Measurements from ENCODE around the gene C8B. TPM values are rescaled to one million over a fixed set of nuclear protein-coding genes. Genes with fewer than 3 reads are reported as not detected.

The C8B gene
- total RNA-seq, 1 experiment from 2014 or later = not detected

GRCh38 chr1:56953386-56953785 is 12.4 kb downstream of the C8B start:
- Histone ChIP-seq H3K9me3 (no peaks in the 10 kb centered on the region), H3K4me3 (no peak overlapping the region), H3K27me3 (no peaks in the 10 kb centered on the region), H3K36me3 (no peaks in the 10 kb centered on the region)
- DNase-seq = no peak

DNA sequence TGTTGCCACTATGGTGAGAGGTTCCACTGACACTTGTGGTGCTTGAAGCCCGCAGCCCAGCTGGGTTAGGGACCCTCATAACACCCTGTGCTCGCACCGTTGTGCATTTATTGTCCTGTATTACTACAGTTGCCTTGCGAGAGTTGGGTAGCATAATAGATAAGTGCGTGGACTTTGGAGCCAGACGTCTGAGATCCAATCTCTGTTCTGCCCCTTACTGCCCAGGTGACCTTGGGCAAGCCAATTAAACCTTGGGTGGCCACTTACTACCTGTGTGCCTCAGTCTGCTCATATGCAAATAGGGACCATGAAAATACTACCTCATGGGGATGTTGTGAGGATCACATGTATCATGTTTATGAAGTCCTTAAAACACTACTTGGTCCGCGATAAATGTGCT is 13.3 kb downstream of the C8B start:
- H3K27me3 ChIP-seq = no peaks in the 10 kb centered on the region
- H3K9me3 ChIP-seq = no peaks in the 10 kb centered on the region
- DNase-seq = no peak
- H3K4me3 ChIP-seq = no peak overlapping the region
- no peaks in the 10 kb centered on the region for H3K36me3 ChIP-seq

DNA sequence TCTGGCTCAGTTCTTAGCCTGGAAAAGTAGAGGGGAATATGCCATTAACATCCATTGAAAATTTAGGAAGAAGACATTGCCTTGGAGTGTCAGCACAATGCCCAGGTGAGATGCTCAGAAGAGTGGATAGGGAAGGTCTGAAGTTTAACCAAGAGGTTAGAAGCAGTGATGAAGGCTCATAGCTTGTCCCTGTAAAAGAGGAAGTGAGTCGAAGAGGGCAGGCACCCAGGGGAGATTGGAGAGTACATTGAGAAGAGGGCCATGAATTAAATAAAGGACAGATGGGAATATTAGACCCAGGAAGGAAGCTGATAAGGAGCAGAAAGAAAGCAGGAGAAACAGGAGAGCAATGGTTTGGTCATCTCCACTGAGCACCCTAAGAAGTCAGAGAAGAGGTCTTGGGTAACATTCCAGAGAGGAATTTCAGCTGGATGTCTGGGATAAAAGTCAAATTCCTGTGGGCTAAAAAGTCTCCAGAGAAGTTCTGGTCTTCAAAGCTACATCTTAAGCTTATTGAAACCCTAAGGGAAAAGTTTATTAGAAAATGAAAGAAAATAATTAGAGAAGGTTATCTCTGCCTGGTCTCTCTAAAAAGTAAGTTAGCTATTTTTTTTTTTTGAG is 17.3 kb downstream of the C8B start:
- DNase-seq = no peak
- H3K36me3 ChIP-seq = no peaks in the 10 kb centered on the region
- H3K4me3 ChIP-seq = no peak overlapping the region
- no peaks in the 10 kb centered on the region for H3K9me3 ChIP-seq
- no peaks in the 10 kb centered on the region for H3K27me3 ChIP-seq

DNA sequence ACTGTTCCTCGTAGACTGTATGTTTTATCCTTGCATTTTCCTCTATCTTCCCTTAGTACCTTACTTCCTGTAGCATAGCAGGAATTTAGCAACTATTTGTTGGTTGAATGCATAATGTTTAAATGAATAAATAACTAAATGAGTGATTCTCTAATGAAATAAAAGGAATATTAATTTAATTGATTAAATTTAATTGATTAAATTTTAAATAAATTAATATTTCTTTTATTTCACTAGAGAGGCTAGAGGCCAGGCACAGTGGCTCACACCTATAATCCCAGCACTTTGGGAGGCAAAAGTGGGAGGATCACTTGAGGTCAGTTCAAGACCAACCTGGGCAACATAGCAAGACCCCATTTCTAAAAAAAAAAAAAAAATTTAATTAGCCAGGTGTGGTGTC is 25.8 kb downstream of the C8B start:
- Histone ChIP-seq H3K4me3 (no peak overlapping the region), H3K36me3 (no peaks in the 10 kb centered on the region), H3K9me3 (no peaks in the 10 kb centered on the region), H3K27me3 (no peaks in the 10 kb centered on the region; the same call in 1 of the 2 replicates)
- DNase-seq = no peak

- no peaks in the 10 kb centered on the region for H3K9me3 ChIP-seq
- no peak overlapping the region for H3K4me3 ChIP-seq
- no peaks in the 10 kb centered on the region for H3K36me3 ChIP-seq
- no peak for DNase-seq
- H3K27me3 ChIP-seq = no peaks in the 10 kb centered on the region; the same call in 1 of the 2 replicates
These were observed 26.6 kb downstream of the C8B start for GRCh38 chr1:56939209-56939608.

DNA sequence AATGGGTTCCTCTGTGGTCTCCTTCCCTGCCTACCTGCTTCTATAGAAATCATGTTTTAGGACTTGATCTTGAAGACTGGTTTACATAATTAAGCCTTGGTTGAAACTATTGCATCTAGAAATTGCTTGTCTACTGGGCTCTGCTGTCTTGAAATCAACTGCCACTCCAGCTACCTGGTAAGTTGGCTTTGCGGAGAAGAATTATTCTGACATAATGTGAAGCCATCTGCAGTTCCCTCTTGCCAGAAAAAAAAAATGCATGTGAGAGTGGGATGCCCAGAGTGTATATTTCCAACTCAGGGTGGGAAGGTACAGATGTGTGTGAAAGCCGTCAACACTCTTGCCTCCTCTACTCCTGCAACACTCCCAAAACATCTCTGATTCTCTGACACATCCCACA is 27.2 kb downstream of the C8B start:
- H3K27me3 ChIP-seq = no peaks in the 10 kb centered on the region; the same call in 1 of the 2 replicates
- DNase-seq = no peak

GRCh38 chr1:56934430-56935060 is 31.3 kb downstream of the C8B start:
- peak; percentile 18 for DNase-seq
- Histone ChIP-seq H3K36me3 (no peaks in the 10 kb centered on the region), H3K4me3 (no peak overlapping the region), H3K9me3 (no peaks in the 10 kb centered on the region), H3K27me3 (no peaks in the 10 kb centered on the region; the same call in 1 of the 2 replicates)

More for the DNA sequence above, 27.2 kb downstream of the C8B start:
- no peak overlapping the region for H3K4me3 ChIP-seq
- no peaks in the 10 kb centered on the region for H3K9me3 ChIP-seq
- no peaks in the 10 kb centered on the region for H3K36me3 ChIP-seq

GRCh38 chr1:56933606-56934005 is 32.2 kb downstream of the C8B start:
- no peaks in the 10 kb centered on the region for H3K36me3 ChIP-seq
- H3K9me3 ChIP-seq = no peaks in the 10 kb centered on the region
- H3K4me3 ChIP-seq = no peak overlapping the region
- H3K27me3 ChIP-seq = no peaks in the 10 kb centered on the region; the same call in 1 of the 2 replicates
- DNase-seq = no peak

GRCh38 chr1:56933161-56933560 is 32.7 kb downstream of the C8B start:
- Histone ChIP-seq H3K27me3 (no peaks in the 10 kb centered on the region; the same call in 1 of the 2 replicates), H3K4me3 (no peak overlapping the region), H3K9me3 (no peaks in the 10 kb centered on the region), H3K36me3 (no peaks in the 10 kb centered on the region)
- no peak for DNase-seq

DNA sequence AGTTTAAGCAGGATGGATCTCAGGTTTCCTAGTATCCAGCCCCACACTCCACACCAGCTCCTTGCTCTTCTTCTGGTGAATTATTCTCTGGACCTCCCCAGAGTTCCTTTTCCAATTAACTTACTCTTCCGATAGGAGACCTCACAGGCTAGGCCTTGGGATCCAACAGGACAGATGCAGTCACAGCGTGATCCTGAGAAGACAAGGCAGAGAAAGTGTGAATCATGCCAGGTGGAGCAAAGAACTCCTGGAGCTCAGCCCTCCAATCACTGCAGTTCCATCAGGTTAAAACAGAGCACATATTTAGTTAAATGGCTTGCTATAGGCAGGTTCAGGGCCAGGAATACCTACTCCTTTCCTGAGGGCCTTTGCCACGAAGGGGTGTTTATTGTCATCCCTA is 34.1 kb downstream of the C8B start:
- no peak for DNase-seq
- Histone ChIP-seq H3K27me3 (no peaks in the 10 kb centered on the region; the same call in 1 of the 2 replicates), H3K4me3 (no peak overlapping the region), H3K9me3 (no peaks in the 10 kb centered on the region), H3K36me3 (no peaks in the 10 kb centered on the region)

- Histone ChIP-seq H3K4me3 (no peak overlapping the region), H3K9me3 (no peaks in the 10 kb centered on the region), H3K36me3 (no peaks in the 10 kb centered on the region), H3K27me3 (no peaks in the 10 kb centered on the region; the same call in 1 of the 2 replicates)
- no peak for DNase-seq
These were observed 34.6 kb downstream of the C8B start for GRCh38 chr1:56931211-56931610.

- no peaks in the 10 kb centered on the region for H3K9me3 ChIP-seq
- H3K36me3 ChIP-seq = no peaks in the 10 kb centered on the region
- H3K27me3 ChIP-seq = no peaks in the 10 kb centered on the region
- H3K4me3 ChIP-seq = no peak overlapping the region
- DNase-seq = no peak
These were observed 36.3 kb downstream of the C8B start for GRCh38 chr1:56929492-56929891.

DNA sequence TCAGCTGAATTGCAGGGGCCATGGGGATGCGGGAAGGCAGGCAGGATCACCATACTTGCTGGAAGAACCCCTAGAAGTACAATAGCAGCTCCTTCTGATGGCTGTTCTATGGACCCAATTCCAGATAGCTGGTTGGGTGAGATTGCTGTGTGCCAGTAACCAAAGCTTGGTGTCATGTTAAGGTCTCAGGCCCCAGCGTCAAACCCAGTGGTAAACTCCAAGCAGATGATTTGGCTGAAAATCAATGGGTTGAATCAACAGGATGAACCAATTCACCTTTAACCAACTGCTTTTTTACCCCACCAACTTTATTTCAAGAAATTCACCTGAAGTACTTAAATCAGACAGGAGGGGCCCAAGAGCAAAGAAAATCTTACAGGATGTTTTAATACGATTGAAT is 37.8 kb downstream of the C8B start:
- H3K36me3 ChIP-seq = no peaks in the 10 kb centered on the region
- no peak overlapping the region for H3K4me3 ChIP-seq
- no peaks in the 10 kb centered on the region for H3K9me3 ChIP-seq
- DNase-seq = no peak
- H3K27me3 ChIP-seq = no peaks in the 10 kb centered on the region

GRCh38 chr1:56927171-56927570 is 38.6 kb downstream of the C8B start:
- Histone ChIP-seq H3K36me3 (no peaks in the 10 kb centered on the region), H3K27me3 (no peaks in the 10 kb centered on the region), H3K4me3 (no peak overlapping the region), H3K9me3 (no peaks in the 10 kb centered on the region)
- DNase-seq = no peak

DNA sequence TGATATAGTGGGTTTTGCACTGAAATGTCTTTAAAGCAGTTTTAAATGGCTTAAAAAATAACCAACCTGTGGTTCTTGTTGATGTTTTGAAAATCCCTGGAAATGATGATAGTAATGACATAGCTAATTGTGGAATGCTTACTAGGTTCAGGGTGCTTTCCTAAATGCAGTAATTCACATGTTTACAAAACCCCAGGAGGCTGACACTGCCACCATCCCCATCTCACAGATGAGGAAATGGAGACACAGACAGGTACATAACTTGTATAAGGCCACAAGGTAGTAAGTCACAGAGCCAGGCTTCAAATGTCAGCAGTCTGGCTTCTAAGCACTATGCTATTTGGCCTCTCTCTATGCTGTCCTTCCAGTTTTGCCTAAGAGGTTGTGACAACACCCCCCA is 40.6 kb downstream of the C8B start:
- H3K27me3 ChIP-seq = no peaks in the 10 kb centered on the region
- DNase-seq = no peak
- H3K9me3 ChIP-seq = no peaks in the 10 kb centered on the region

DNA sequence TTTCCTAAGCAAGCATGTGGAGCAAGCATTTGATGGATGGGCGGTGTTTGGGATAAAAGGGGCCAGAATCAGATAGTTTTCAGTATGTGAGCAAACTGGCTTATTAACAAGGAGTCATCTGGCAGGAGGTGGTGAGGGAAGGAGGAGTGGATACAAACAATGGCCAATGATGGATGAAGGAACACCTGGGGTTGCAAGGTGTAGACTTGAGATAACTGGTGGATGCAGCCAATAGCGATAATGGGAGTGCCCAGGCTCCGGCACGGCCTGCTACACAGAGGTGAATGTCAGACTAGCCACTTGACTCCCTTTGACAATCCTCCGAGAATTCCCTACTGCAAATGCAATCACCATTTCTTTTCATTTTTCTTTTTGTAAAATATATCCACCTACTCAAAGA is 41.7 kb downstream of the C8B start:
- no peak for DNase-seq
- Histone ChIP-seq H3K4me3 (no peak overlapping the region), H3K27me3 (no peaks in the 10 kb centered on the region), H3K36me3 (no peaks in the 10 kb centered on the region), H3K9me3 (no peaks in the 10 kb centered on the region)

More for the DNA sequence above, 40.6 kb downstream of the C8B start:
- Histone ChIP-seq H3K4me3 (no peak overlapping the region), H3K36me3 (no peaks in the 10 kb centered on the region)

GRCh38 chr1:56923201-56923600 is 42.6 kb downstream of the C8B start:
- Histone ChIP-seq H3K4me3 (no peak overlapping the region), H3K36me3 (no peaks in the 10 kb centered on the region), H3K27me3 (no peaks in the 10 kb centered on the region), H3K9me3 (no peaks in the 10 kb centered on the region)
- no peak for DNase-seq

DNA sequence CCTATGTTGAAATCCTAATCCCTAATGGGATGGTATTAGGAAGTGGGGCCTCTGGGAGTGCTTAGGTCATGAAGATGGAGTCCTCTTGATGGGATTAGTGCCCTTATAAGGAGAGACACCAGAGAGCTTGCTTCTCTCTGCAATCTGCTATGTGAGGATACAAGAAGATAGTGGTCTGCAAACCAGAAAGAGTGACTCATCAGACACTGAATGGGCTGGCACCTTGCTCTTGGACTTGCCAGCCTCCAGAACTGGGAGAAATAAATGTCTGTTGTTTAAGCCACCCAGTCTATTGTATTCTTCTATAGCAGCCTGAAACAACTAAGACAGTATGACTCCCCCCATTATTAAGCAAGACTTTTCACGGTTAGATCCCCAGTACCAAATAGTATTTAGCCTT is 43.3 kb downstream of the C8B start:
- H3K9me3 ChIP-seq = no peaks in the 10 kb centered on the region
- no peak overlapping the region for H3K4me3 ChIP-seq
- no peaks in the 10 kb centered on the region for H3K27me3 ChIP-seq
- H3K36me3 ChIP-seq = no peaks in the 10 kb centered on the region
- no peak for DNase-seq

Measured in MG63 (cell line).